HepG2 (cell line): ENCODE results near the gene ADGRV1. TPM values are rescaled to one million over a fixed set of nuclear protein-coding genes. Genes with fewer than 3 reads are reported as not detected.

Source experiments
- AGO1 ChIP-seq: fragments of 200-400 bp; formaldehyde crosslinking; IDR thresholded peaks from 2 replicates; pipeline ENCODE4 v1.6.1; 2017; ENCODE audit warnings: mild to moderate bottlenecking, low read depth, low read length, moderate library complexity; ENCODE audit not compliant: poor library complexity, severe bottlenecking
- CBX2 ChIP-seq, 2 experiments: fragments of 200-600 bp in 1 of 2; sonication (generic); formaldehyde crosslinking in 1 of 2; IDR thresholded peaks; 2 replicates each; pipeline versions ENCODE4 v1.7.0 to v1.8.1; 2018 to 2022; ENCODE audit warnings: low read depth in 2 of 2, low read length in 1 of 2, mild to moderate bottlenecking in 1 of 2, missing genetic modification reagents in 1 of 2
- EHMT2 ChIP-seq: fragments of 200-600 bp; sonication (generic); IDR thresholded peaks from 2 replicates; pipeline ENCODE4 v1.7.0; 2017; ENCODE audit warnings: antibody characterized with exemption, low read depth, low read length, borderline replicate concordance
- EZH2 ChIP-seq: conservative IDR thresholded peaks from 2 replicates; pipeline ENCODE4 v1.6.1; 2012; ENCODE audit warnings: mild to moderate bottlenecking, low read depth, low read length, moderate library complexity
- KDM3A ChIP-seq: IDR thresholded peaks from 2 replicates; pipeline ENCODE4 v1.6.1; 2018; ENCODE audit warnings: low read depth, missing compliant biosample characterization
- MYNN ChIP-seq: sonication (generic); formaldehyde crosslinking; IDR thresholded peaks from 2 replicates; pipeline ENCODE4 v1.4.0; 2020; ENCODE audit warnings: mild to moderate bottlenecking, low read depth, missing genetic modification reagents
- PRDM10 ChIP-seq: sonication (generic); formaldehyde crosslinking; IDR thresholded peaks from 2 replicates; pipeline ENCODE4 v1.4.0; 2020; ENCODE audit warnings: low read depth, missing genetic modification reagents
- SALL1 ChIP-seq: sonication (generic); formaldehyde crosslinking; IDR thresholded peaks from 2 replicates; pipeline ENCODE4 v1.8.0; 2022; ENCODE audit warnings: mild to moderate bottlenecking, missing genetic modification reagents
- TRAFD1 ChIP-seq: sonication (generic); formaldehyde crosslinking; IDR thresholded peaks from 2 replicates; pipeline ENCODE4 v1.5.1; 2020; ENCODE audit warnings: missing genetic modification reagents, mild to moderate bottlenecking, borderline replicate concordance
- XBP1 ChIP-seq: sonication (generic); formaldehyde crosslinking; IDR thresholded peaks from 2 replicates; pipeline ENCODE4 v1.5.0; 2020; ENCODE audit warnings: missing genetic modification reagents
- ZBTB3 ChIP-seq: sonication (generic); formaldehyde crosslinking; IDR thresholded peaks from 2 replicates; pipeline ENCODE4 v1.4.0; 2020; ENCODE audit warnings: low read depth, mild to moderate bottlenecking, moderate library complexity, missing genetic modification reagents, borderline replicate concordance
- ZNF430 ChIP-seq: sonication (generic); formaldehyde crosslinking; IDR thresholded peaks from 2 replicates; pipeline ENCODE4 v1.9.0; 2021; ENCODE audit warnings: mild to moderate bottlenecking, missing genetic modification reagents
- ZNF800 ChIP-seq: sonication (generic); formaldehyde crosslinking; IDR thresholded peaks from 2 replicates; pipeline ENCODE4 v1.4.0; 2020; ENCODE audit warnings: missing genetic modification reagents
- polyA plus RNA-seq, 8 experiments: library from polyadenylated mRNA; depleted of rRNA in 3 of 8; stranded (reverse) in 7 of 8; unstranded in 1 of 8; fragments of >200 nt; fragmentation: Illumina TruSeq in 4 of 8; extraction: Trizol in 4 of 8; gene quantifications; 2 replicates each; pipeline versions ENCODE4 v1.2.1 to v1.2.3, GENCODE V29; 2011 to 2016; ENCODE audit warnings: low read depth in 4 of 8, missing spikeins in 1 of 8, mixed read lengths in 1 of 8; ENCODE audit not compliant: insufficient read depth in 1 of 8
- total RNA-seq, 5 experiments: library from RNA; depleted of rRNA; stranded (reverse); fragments of >200 nt; fragmentation: Illumina TruSeq; extraction: Trizol; gene quantifications; 2 replicates each; pipeline ENCODE4 v1.2.3, GENCODE V29; 2016; ENCODE audit warnings: low read depth in 1 of 5
- TF ChIP-seq, protein P1 (sequence below): sonication (generic); formaldehyde crosslinking; IDR thresholded peaks from 2 replicates; pipeline ENCODE4 v1.5.1; 2020; ENCODE audit warnings: missing genetic modification reagents, mild to moderate bottlenecking, borderline replicate concordance
- TF ChIP-seq, protein P2 (sequence below): sonication (generic); formaldehyde crosslinking; IDR thresholded peaks from 2 replicates; pipeline ENCODE4 v1.5.0; 2020; ENCODE audit warnings: mild to moderate bottlenecking, missing genetic modification reagents

ADGRV1 gene
- total and polyA plus RNA-seq, 2 of the 13 experiments (the other 11 are each of a cell fraction or from before 2014, with no cell fraction given), result 1.7 to 3.9 TPM

DNA sequence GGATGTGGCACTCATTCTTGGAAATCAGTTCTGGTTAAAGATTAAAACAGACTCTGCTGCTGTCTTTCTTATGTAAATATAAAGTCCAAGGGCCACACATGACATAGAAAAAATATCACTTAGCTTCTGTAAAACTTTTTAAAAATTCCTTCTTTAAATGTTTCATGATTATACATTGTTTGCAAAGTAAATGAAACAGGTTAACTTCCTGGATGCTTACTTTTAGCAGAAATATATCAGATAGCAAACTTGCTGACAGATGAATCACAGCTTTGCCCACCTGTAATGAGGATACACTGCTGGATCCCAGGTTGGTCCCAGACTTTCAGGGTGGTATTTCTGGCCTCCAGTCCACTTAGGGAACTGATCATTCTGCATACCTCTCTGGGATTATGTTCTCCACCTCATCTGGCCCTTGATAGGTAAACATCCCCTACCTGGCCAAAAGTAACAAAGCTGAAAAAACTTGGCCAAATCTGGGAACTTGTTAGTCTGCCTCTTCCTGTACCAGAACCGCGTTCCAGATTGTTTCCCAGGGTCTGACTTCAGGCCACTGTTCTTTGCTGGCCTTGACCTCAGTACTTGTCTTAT is 340.5 kb downstream of the ADGRV1 start (continued):
- no peak for TF ChIP-seq PRDM10 (CRISPR knock-in tag)
- TF ChIP-seq CBX2 (IDR thresholded peaks at IDR 0.05; ENCODE audit: low read depth, low read length), result no peak
- TF ChIP-seq CBX2 (CRISPR knock-in tag; IDR thresholded peaks at IDR 0.05; ENCODE audit: low read depth), result no peak
- no peak for TF ChIP-seq KDM3A
- no peak for TF ChIP-seq AGO1
- no peak for TF ChIP-seq MYNN (CRISPR knock-in tag)
- TF ChIP-seq, protein P1, sequence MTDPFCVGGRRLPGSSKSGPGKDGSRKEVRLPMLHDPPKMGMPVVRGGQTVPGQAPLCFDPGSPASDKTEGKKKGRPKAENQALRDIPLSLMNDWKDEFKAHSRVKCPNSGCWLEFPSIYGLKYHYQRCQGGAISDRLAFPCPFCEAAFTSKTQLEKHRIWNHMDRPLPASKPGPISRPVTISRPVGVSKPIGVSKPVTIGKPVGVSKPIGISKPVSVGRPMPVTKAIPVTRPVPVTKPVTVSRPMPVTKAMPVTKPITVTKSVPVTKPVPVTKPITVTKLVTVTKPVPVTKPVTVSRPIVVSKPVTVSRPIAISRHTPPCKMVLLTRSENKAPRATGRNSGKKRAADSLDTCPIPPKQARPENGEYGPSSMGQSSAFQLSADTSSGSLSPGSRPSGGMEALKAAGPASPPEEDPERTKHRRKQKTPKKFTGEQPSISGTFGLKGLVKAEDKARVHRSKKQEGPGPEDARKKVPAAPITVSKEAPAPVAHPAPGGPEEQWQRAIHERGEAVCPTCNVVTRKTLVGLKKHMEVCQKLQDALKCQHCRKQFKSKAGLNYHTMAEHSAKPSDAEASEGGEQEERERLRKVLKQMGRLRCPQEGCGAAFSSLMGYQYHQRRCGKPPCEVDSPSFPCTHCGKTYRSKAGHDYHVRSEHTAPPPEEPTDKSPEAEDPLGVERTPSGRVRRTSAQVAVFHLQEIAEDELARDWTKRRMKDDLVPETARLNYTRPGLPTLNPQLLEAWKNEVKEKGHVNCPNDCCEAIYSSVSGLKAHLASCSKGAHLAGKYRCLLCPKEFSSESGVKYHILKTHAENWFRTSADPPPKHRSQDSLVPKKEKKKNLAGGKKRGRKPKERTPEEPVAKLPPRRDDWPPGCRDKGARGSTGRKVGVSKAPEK, result no peak
- TF ChIP-seq, protein P2, sequence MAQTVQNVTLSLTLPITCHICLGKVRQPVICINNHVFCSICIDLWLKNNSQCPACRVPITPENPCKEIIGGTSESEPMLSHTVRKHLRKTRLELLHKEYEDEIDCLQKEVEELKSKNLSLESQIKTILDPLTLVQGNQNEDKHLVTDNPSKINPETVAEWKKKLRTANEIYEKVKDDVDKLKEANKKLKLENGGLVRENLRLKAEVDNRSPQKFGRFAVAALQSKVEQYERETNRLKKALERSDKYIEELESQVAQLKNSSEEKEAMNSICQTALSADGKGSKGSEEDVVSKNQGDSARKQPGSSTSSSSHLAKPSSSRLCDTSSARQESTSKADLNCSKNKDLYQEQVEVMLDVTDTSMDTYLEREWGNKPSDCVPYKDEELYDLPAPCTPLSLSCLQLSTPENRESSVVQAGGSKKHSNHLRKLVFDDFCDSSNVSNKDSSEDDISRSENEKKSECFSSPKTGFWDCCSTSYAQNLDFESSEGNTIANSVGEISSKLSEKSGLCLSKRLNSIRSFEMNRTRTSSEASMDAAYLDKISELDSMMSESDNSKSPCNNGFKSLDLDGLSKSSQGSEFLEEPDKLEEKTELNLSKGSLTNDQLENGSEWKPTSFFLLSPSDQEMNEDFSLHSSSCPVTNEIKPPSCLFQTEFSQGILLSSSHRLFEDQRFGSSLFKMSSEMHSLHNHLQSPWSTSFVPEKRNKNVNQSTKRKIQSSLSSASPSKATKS (CRISPR knock-in tag), result no peak
- no peak for TF ChIP-seq ZBTB3 (CRISPR knock-in tag)
- no peak for TF ChIP-seq ZNF430 (CRISPR knock-in tag)
- TF ChIP-seq ZNF800 (CRISPR knock-in tag), result no peak
- TF ChIP-seq EHMT2, result peak; percentile 18; the same call in 1 of the 2 replicates
- TF ChIP-seq TRAFD1 (CRISPR knock-in tag), result no peak
- no peak for TF ChIP-seq XBP1
- peak; percentile 51; the same call in 1 of the 2 replicates for TF ChIP-seq SALL1 (CRISPR knock-in tag)
- TF ChIP-seq EZH2, result no peak
